HG02885 (cell line): ENCODE results near the gene RMDN3.

Source experiments
- ATAC-seq: cut with Tn5 transposase; IDR thresholded peaks from one replicate; pipeline ENCODE4 v1.9.1; 2021; ENCODE audit warnings: mild to moderate bottlenecking; ENCODE audit not compliant: unreplicated experiment, poor library complexity

The RMDN3 gene

GRCh38 chr15:40773902-40774301 lies 18.8 kb upstream of the RMDN3 start:
- ATAC-seq = no peak

GRCh38 chr15:40773496-40773895 lies 18.4 kb upstream of the RMDN3 start:
- no peak for ATAC-seq

- ATAC-seq = no peak
Observed at GRCh38 chr15:40772014-40772413, 17.0 kb upstream of the RMDN3 start.

- ATAC-seq = no peak
Observed at GRCh38 chr15:40771242-40771641, 16.2 kb upstream of the RMDN3 start.

GRCh38 chr15:40770147-40770721 lies 15.2 kb upstream of the RMDN3 start:
- ATAC-seq = no peak

- peak; percentile 39 for ATAC-seq
Observed at GRCh38 chr15:40769274-40770146, 14.5 kb upstream of the RMDN3 start, which contains the start of gene C15orf62. Gene C15orf62 (plus strand): TSS chr15:40769980. CDS start chr15:40770496, 516 bp downstream.

- ATAC-seq = peak; percentile 16
Observed at GRCh38 chr15:40768521-40769273, 13.6 kb upstream of the RMDN3 start.

GRCh38 chr15:40767838-40768500 lies 12.9 kb upstream of the RMDN3 start:
- ATAC-seq = no peak

GRCh38 chr15:40766906-40767837 lies 12.1 kb upstream of the RMDN3 start:
- no peak for ATAC-seq

GRCh38 chr15:40766194-40766815 lies 11.3 kb upstream of the RMDN3 start:
- no peak for ATAC-seq

GRCh38 chr15:40764629-40765103 lies 9.6 kb upstream of the RMDN3 start:
- no peak for ATAC-seq

- peak; percentile 65 for ATAC-seq
Observed at GRCh38 chr15:40763801-40764628, 9.0 kb upstream of the RMDN3 start, which contains the start of gene GCHFR. Gene GCHFR (plus strand): TSS chr15:40764068. CDS start chr15:40764181, 113 bp downstream.

- ATAC-seq = no peak
Observed at GRCh38 chr15:40762919-40763800, 8.1 kb upstream of the RMDN3 start.

GRCh38 chr15:40759961-40760360 lies 4.9 kb upstream of the RMDN3 start:
- ATAC-seq = no peak

- no peak for ATAC-seq
Observed at GRCh38 chr15:40756938-40757337, 1.9 kb upstream of the RMDN3 start.

GRCh38 chr15:40755812-40756208 lies 756 bp upstream of the RMDN3 start:
- no peak for ATAC-seq

- peak; percentile 6 for ATAC-seq
Observed at GRCh38 chr15:40754574-40754882, 526 bp downstream of the RMDN3 start.
